Embryonic facial prominence (tissue), 1 donor: ENCODE results near the gene NCKAP1.
"Not testable (repeated sequence)": the region's sequence is repeated elsewhere in the genome, so short reads cannot be mapped to it uniquely, and the experiment has no call there.

Experiments used
- DNase-seq: peaks from one replicate; pipeline ENCODE4 v3.0.0-alpha.2; 2016; ENCODE audit errors: extremely low spot score

The NCKAP1 gene

DNA sequence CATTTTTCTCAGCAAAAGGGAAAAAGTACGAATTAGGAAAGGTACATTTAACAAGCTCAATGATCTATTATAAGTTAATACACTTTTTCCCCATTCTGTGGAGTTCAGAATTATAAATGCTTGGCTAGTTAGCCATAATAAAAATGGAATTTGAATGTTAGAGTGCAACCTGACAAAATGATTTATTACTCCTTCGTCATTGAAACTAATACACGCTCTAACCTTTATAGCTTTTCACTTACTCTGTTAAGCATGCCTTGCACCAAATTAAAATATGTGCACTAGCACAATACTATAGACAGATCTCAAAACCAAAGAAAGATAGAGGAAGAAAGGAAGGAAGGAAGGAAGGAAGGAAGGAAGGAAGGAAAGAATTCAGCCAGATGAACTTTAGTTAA, 125.7 kb downstream of the NCKAP1 start:
- DNase-seq, result no peak

- DNase-seq, result no peak
Observed at GRCh38 chr2:182911813-182912517, 126.3 kb downstream of the NCKAP1 start.

GRCh38 chr2:182910965-182911364, 127.3 kb downstream of the NCKAP1 start:
- DNase-seq, result no peak

DNA sequence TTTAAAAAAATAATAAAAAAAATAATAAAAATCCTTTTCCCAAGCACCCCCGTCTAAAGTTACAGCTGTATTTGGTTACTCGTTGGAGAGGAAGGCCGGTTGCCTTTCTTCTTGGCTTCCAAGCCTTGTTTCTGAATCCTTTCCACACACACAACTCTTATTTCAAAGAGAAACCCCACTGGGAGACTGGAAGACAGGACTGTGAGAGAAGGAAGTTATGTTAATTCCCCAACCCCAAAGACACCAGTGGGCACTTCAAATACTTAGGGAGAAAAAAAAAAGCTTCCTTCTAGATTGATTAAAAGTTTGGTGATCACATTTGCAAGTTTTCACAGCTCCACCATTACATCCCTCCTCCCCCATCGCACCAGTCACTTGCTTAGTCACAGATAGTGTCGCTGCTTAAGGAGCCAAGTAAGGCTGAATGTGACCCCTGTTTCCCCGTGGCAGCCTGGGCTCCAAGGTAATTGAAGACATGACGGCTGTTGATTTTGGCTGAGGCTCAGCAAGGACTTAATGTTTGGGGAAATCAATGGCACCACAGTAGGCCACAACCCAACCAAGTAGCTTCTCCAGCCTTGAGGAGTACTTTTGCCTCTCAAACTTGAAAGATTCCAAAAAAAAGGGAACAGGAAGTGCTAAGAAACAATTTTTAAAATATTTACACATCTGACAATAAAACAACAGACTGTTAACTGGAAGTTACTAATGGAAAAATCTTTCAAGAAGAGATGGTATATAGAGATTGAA, 131.0 kb downstream of the NCKAP1 start:
- DNase-seq, result no peak

GRCh38 chr2:182906454-182906853, 131.8 kb downstream of the NCKAP1 start:
- no peak for DNase-seq

GRCh38 chr2:182904844-182905243, 133.4 kb downstream of the NCKAP1 start:
- DNase-seq, result no peak

GRCh38 chr2:182903566-182903965, 134.7 kb downstream of the NCKAP1 start:
- no peak for DNase-seq

DNA sequence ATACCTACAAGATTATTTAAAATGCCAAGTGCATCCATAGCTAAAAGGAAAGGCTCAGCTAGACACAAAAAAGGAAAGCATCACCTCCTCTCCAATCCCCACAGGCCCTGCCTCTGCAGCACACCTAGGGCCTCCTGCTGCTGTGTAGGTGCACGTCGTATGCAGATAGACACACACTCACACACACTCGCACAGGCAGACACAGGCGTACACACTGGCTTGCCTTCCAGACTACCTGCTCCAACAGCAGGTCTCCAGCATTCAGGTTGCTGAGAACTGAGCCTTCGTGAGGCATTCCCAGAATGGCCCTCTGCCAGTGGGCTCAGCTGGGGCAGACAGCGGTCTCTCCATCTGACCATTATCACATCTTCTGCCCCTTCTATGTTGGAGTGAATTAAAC, 136.5 kb downstream of the NCKAP1 start:
- no peak for DNase-seq

DNA sequence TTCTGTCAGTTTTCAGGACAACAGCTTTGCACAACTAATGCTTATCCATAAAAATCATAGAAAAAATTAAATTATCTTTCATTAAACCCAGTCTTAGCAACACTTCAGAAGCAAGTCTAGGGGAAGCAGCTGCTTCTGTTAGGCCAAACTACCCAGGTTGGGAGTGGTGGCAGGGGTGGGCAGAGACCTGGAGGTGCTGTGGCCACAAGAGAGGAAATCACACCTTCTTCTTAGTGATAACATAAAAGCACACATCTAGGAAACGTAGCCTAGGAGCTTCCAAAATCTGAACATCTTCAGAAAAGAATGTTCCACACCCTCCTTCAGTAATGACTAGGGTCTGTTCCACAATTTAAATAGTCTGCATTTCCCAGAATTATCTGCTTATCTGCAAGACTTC, 139.5 kb downstream of the NCKAP1 start:
- DNase-seq, result no peak

DNA sequence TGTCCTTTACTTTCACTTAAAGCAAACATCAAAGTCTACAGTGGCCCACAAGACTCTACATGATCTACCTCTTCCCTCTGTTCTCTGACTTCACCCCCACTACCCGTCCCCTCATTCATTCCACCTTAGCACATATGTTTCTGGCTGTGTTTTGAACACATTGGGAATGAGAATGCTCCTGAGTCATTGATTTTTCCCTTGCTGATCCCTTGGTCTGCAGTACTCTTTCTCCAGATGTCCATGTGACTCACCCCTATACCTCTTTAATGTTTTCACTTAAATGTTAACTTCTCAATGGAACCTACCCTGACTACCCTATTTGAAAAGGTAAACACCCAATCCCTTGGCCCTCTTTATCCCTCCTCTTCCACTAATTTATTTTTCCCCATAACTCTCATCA, 141.1 kb downstream of the NCKAP1 start:
- DNase-seq, result no peak

GRCh38 chr2:182895798-182896197, 142.5 kb downstream of the NCKAP1 start:
- no peak for DNase-seq

DNA sequence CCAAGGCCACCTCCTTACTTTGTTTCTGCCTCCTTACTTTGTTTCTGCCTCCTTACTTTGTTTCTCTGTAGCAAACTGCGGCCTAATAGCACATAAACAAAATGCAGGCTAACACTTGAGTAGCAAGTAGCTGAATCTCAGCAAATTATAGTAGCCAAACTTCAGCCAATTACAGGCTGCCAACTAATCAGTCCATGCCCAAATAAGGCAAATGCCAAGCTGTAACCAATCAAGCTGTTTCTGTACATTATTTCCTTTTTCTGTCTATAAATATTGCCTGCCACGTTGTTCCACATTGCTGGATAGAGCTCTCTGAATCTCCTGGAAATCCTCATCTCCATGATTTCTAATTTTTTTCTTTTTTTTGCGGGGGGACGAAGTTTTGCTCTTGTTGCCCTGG, 143.1 kb downstream of the NCKAP1 start:
- DNase-seq, result no peak

GRCh38 chr2:182894174-182894573, 144.1 kb downstream of the NCKAP1 start:
- no peak for DNase-seq

GRCh38 chr2:182893666-182894065, 144.6 kb downstream of the NCKAP1 start:
- no peak for DNase-seq

- DNase-seq, result not testable (repeated sequence)
Observed at GRCh38 chr2:182893035-182893434, 145.2 kb downstream of the NCKAP1 start.

- no peak for DNase-seq
Observed at GRCh38 chr2:182891611-182892010, 146.6 kb downstream of the NCKAP1 start.

DNA sequence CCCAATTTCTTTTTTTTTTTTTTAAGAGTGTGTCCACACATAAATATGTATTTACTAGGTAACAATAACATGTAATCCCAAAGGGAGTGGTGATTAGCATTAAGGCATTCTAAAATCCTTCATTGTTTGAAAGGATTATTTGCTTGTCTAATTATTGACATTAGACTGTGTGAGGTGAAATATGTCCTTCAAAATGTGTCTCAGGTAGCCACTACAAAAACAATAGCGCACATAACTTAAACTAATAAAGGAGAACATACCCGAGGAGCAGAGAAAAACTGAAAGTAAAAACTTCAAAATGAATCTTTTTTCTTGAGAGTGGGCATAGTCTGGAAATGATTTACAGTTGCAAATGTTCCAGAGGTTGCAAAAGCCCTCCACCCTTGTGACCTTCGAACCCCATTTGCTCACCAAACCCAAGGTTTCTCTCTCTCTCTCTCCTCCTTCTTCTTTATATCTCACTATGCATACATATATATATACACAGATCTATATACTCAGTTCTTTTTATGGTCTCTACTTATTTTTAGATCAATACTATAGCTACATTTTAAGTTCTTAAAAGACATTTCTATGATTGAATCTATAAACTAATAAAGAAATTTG, 147.4 kb downstream of the NCKAP1 start:
- DNase-seq, result no peak

DNA sequence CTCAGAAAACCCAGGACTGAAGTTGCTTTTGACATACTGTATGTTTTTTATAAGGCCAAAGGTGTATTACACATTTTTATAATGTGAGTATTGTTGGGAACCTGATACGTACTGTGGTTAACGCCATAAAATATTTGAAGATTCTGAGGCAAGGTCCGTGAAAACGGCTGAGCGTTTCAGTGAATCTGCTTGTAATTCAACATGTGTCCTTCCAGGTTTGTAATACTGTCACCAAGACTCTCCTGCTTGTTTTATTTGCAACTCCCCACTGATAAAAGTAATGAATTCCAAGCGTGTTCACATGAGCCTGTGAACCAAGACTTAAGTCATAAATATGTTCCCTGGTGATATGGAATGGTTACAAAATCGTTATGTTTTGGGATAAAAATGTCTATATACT, 148.0 kb downstream of the NCKAP1 start:
- DNase-seq, result no peak

DNA sequence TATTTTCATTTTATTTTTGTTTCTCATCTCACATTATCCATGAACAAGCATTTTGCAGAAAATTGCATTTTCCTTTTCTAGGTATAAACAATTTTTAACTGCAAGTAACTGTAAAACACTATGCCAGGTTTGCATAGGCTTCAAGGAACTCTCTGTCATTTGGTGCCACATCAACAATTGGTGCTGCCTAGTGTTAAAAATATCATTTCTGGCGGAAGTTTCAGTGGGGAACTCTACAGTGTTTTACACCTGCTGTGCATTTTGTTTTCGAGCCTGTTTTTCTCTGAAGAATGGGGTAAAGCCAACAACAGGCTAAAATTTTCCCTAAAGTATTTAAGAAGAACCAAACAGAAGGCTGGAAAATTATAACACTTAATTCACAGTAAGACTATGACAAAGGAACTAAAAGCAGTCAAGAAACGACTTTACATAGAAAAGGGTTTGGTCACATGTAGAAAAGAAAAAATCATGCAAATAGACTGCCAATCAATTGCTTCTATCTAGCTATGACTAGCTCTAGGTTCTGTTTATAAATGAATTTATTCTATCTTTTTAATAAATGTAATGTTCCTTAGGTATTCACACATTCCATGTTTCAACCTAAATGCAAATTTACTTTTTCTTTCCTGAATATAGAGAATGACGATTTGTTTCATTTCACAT, 150.4 kb downstream of the NCKAP1 start:
- DNase-seq, result no peak

DNA sequence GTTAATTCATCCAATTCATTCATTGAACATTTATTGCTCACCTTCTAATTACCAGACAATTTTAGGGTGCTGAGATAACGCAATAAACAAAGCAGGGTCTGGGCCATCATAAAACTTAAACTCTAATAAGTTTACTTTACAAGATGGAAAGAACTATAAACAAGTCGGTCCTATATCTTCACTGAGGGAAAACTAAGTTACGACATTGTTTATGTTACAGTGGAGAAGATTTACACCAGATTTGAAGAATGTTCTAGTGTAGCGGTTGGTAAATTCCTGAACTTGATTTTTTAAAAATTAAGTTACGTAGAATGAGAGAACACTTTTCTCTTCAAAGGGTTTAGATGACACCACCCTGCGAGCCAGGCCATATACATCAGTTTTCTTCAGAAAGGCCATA, 151.2 kb downstream of the NCKAP1 start:
- DNase-seq, result no peak

DNA sequence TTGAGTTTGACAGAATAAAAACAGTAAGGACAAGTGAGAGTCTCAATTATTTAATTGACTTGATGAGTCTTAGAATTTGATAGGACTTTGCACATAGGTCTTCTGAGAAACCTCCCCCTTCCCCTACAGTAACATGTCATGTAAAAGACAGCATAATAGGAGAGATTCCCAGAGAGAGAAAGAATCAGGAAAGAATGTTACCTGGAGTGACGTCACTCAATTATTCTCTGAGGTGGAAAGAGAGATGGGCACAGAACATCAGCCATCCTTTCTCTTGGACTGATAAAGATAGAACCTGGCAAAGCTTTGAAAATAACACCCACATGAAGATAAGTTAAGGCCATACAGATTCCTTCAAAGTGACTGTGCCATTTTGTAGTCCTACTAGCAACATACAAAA, 152.5 kb downstream of the NCKAP1 start:
- no peak for DNase-seq

DNA sequence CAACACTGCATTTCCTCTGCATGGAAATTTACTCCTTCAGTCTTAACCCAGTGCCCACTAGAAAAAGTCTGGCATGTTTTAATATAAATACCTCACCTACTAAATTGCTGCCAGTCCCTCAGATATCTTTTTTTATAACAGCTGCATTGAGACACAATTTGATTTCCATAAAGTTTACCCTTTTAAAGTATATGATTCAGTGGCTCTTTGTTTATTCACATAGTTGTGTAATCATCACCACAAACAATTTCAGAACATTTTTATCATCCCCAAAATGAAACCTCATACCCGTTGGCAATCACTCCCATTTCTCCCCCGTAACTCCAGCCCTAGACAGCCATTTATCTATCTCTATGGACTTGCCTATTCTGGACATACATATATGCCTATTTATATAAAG, 154.8 kb downstream of the NCKAP1 start:
- no peak for DNase-seq

DNA sequence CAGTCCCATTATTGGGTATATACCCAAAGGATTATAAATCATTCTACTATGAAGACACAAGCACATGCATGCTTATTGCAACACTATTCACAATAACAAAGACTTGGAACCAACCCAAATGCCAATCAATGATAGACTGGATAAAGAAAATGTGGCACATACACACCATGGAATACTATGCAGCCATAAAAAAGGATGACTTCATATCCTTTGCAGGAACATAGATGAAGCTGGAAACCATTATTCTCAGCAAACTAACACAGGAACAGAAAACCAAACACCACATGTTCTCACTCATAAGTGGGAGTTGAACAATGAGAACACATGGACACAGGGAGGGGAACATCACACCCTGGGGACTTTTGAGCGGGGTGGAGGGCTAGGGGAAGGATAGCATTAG, 158.2 kb downstream of the NCKAP1 start:
- DNase-seq, result not testable (repeated sequence)
